Measurements from ENCODE around the gene SSH3.

The SSH3 gene

GRCh38 chr11:67268081-67268961, 35.0 kb upstream of the SSH3 start:
- no peak for DNase-seq (ENCODE audit: low spot score)

- no peak for DNase-seq (ENCODE audit: low spot score)
Measured at GRCh38 chr11:67268962-67269268, 34.4 kb upstream of the SSH3 start.

GRCh38 chr11:67269401-67270255, 33.7 kb upstream of the SSH3 start:
- DNase-seq (ENCODE audit: low spot score): no peak

GRCh38 chr11:67270256-67271204, 32.8 kb upstream of the SSH3 start:
- no peak for DNase-seq (ENCODE audit: low spot score)

GRCh38 chr11:67271205-67271540, 32.2 kb upstream of the SSH3 start:
- DNase-seq (ENCODE audit: low spot score): no peak

- DNase-seq (ENCODE audit: low spot score): no peak
Measured at GRCh38 chr11:67271541-67272284, 31.6 kb upstream of the SSH3 start.

- no peak for DNase-seq (ENCODE audit: low spot score)
Measured at GRCh38 chr11:67272327-67273259, 30.7 kb upstream of the SSH3 start.

- DNase-seq (ENCODE audit: low spot score): no peak
Measured at GRCh38 chr11:67273260-67273990, 29.9 kb upstream of the SSH3 start.

- DNase-seq (ENCODE audit: low spot score): no peak
Measured at GRCh38 chr11:67274768-67275605, 28.3 kb upstream of the SSH3 start.

- no peak for DNase-seq (ENCODE audit: low spot score)
Measured at GRCh38 chr11:67275606-67276409, 27.5 kb upstream of the SSH3 start.

GRCh38 chr11:67276781-67277230, 26.5 kb upstream of the SSH3 start:
- peak; percentile 61 for DNase-seq (ENCODE audit: low spot score)

GRCh38 chr11:67277231-67277961, 25.9 kb upstream of the SSH3 start:
- peak; percentile 91 for DNase-seq (ENCODE audit: low spot score)

- no peak for DNase-seq (ENCODE audit: low spot score)
Measured at GRCh38 chr11:67278135-67278938, 25.0 kb upstream of the SSH3 start.

- DNase-seq (ENCODE audit: low spot score): no peak
Measured at GRCh38 chr11:67278939-67279588, 24.3 kb upstream of the SSH3 start.

GRCh38 chr11:67279589-67280340, 23.6 kb upstream of the SSH3 start:
- no peak for DNase-seq (ENCODE audit: low spot score)
